COLO829 (cell line): ENCODE data around the gene AFF3.

Source experiments
- DNase-seq: peaks from one replicate; pipeline ENCODE4 v3.0.0; 2012; ENCODE audit warnings: low spot score

The AFF3 gene

GRCh38 chr2:100041385-100041784, 101.0 kb downstream of the AFF3 start:
- DNase-seq: no peak

GRCh38 chr2:100040906-100041305, 101.5 kb downstream of the AFF3 start:
- no peak for DNase-seq

- DNase-seq: no peak
Observed at GRCh38 chr2:100039291-100039980, 103.0 kb downstream of the AFF3 start.

GRCh38 chr2:100038011-100038410, 104.4 kb downstream of the AFF3 start:
- DNase-seq: no peak

- no peak for DNase-seq
Observed at GRCh38 chr2:100036793-100037192, 105.6 kb downstream of the AFF3 start.

GRCh38 chr2:100036026-100036425, 106.4 kb downstream of the AFF3 start:
- DNase-seq: no peak

GRCh38 chr2:100034431-100034830, 108.0 kb downstream of the AFF3 start:
- DNase-seq: no peak

GRCh38 chr2:100033976-100034375, 108.4 kb downstream of the AFF3 start:
- DNase-seq: no peak

- no peak for DNase-seq
Observed at GRCh38 chr2:100031604-100032003, 110.8 kb downstream of the AFF3 start.

GRCh38 chr2:100029460-100029859, 112.9 kb downstream of the AFF3 start:
- DNase-seq: no peak

GRCh38 chr2:100021791-100022340, 120.5 kb downstream of the AFF3 start:
- DNase-seq: no peak

GRCh38 chr2:100019499-100019898, 122.9 kb downstream of the AFF3 start:
- no peak for DNase-seq

GRCh38 chr2:100018341-100019193, 123.8 kb downstream of the AFF3 start:
- DNase-seq: no peak

GRCh38 chr2:100017633-100018032, 124.8 kb downstream of the AFF3 start:
- no peak for DNase-seq

GRCh38 chr2:100016756-100017155, 125.6 kb downstream of the AFF3 start:
- no peak for DNase-seq

GRCh38 chr2:100015849-100016248, 126.5 kb downstream of the AFF3 start:
- DNase-seq: no peak

- DNase-seq: no peak
Observed at GRCh38 chr2:100013892-100014677, 128.3 kb downstream of the AFF3 start.

GRCh38 chr2:100012561-100012960, 129.8 kb downstream of the AFF3 start:
- no peak for DNase-seq

GRCh38 chr2:100011272-100011731, 131.1 kb downstream of the AFF3 start:
- DNase-seq: no peak

GRCh38 chr2:100010606-100011005, 131.8 kb downstream of the AFF3 start:
- no peak for DNase-seq

- DNase-seq: no peak
Observed at GRCh38 chr2:100009743-100010142, 132.6 kb downstream of the AFF3 start.

GRCh38 chr2:100008956-100009355, 133.4 kb downstream of the AFF3 start:
- no peak for DNase-seq
